PC-3 (cell line): ENCODE measurements around the gene C3orf52. TPM values are rescaled to one million over a fixed set of nuclear protein-coding genes. Genes with fewer than 3 reads are reported as not detected.
A peak's percentile ranks its signal among the peaks of the same experiment; 100 is the strongest.

ENCODE experiments used
- ATAC-seq: fragments of 200-7000 bp; cut with Tn5 transposase; 2 replicates; pipeline ENCODE4 v1.9.1; 2020; ENCODE audit warnings: mild to moderate bottlenecking, moderate library complexity
- BruUV-seq: library from RNA; stranded (reverse); fragments of 400-500 nt; replicated peaks from 2 replicates; lab custom pipeline; 2021; lab: Mats Ljungman, UMichigan
- CTCF ChIA-PET: fragments of 300-600 bp; sonication (Branson Sonifier 250); formaldehyde crosslinking; loops from one replicate; lab custom pipeline; 2022; ENCODE audit warnings: antibody characterized with exemption; lab: Charles Lee
- POLR2A ChIA-PET: fragments of 300-600 bp; sonication (Branson Sonifier 250); formaldehyde crosslinking; loops from one replicate; lab custom pipeline; 2022; ENCODE audit warnings: antibody characterized with exemption; ENCODE audit not compliant: unreplicated experiment; lab: Charles Lee
- DNase-seq: peaks from one replicate; pipeline ENCODE4 v3.0.0-alpha.2; 2015
- H2AFZ ChIP-seq: fragments of 300-600 bp; sonication (generic); 2 replicates; pipeline ENCODE4 v1.6.0; 2016; ENCODE audit warnings: antibody characterized with exemption, low read length
- H3F3A ChIP-seq: fragments of 300-600 bp; sonication (generic); one replicate; pipeline ENCODE4 v1.6.0; 2017; ENCODE audit warnings: antibody characterized with exemption, low read length, control low read depth, mild to moderate bottlenecking; ENCODE audit not compliant: unreplicated experiment
- H3K27ac ChIP-seq: fragments of 300-600 bp; sonication (generic); 2 replicates; pipeline ENCODE4 v1.5.1; 2016; ENCODE audit warnings: mild to moderate bottlenecking, low read length
- H3K27me3 ChIP-seq: fragments of 300-600 bp; sonication (generic); 2 replicates; pipeline ENCODE4 v1.6.1; 2016; ENCODE audit warnings: low read length, mixed read lengths
- H3K36me3 ChIP-seq: fragments of 300-600 bp; sonication (generic); 2 replicates; pipeline ENCODE4 v1.6.1; 2016; ENCODE audit warnings: low read depth, mixed run types, low read length, mixed read lengths
- H3K4me1 ChIP-seq: fragments of 300-600 bp; sonication (generic); 2 replicates; pipeline ENCODE4 v1.5.1; 2016; ENCODE audit warnings: low read length; ENCODE audit not compliant: insufficient read depth
- H3K4me2 ChIP-seq: fragments of 300-600 bp; sonication (generic); 2 replicates; pipeline ENCODE4 v1.6.0; 2016; ENCODE audit warnings: low read length
- H3K4me3 ChIP-seq: fragments of 300-600 bp; sonication (generic); 2 replicates; pipeline ENCODE4 v1.5.1; 2016; ENCODE audit warnings: mild to moderate bottlenecking, low read length, mixed read lengths
- H3K79me2 ChIP-seq: fragments of 300-600 bp; sonication (generic); 2 replicates; pipeline ENCODE4 v1.6.1; 2017; ENCODE audit warnings: low read length, mixed read lengths
- H3K9ac ChIP-seq: fragments of 300-600 bp; sonication (generic); 2 replicates; pipeline ENCODE4 v1.6.0; 2016; ENCODE audit warnings: mild to moderate bottlenecking, low read length
- H3K9me2 ChIP-seq: fragments of 300-600 bp; sonication (generic); replicated peaks from 2 replicates; pipeline ENCODE4 v1.6.1; 2016; ENCODE audit warnings: mixed run types, low read length, mixed read lengths
- H3K9me3 ChIP-seq: fragments of 300-600 bp; sonication (generic); 2 replicates; pipeline ENCODE4 v1.6.1; 2016; ENCODE audit warnings: low read length, mixed read lengths
- H4K20me1 ChIP-seq: fragments of 300-600 bp; sonication (generic); 2 replicates; pipeline ENCODE4 v1.6.1; 2016; ENCODE audit warnings: low read length, mixed read lengths
- CTCF ChIP-seq: fragments of 300-600 bp; sonication (generic); conservative IDR thresholded peaks from 2 replicates; pipeline ENCODE4 v1.5.1; 2017; ENCODE audit warnings: antibody characterized with exemption, low read depth, mild to moderate bottlenecking, low read length
- EZH2 ChIP-seq: fragments of 300-600 bp; sonication (generic); IDR thresholded peaks from one replicate; pipeline ENCODE4 v1.6.1; 2017; ENCODE audit warnings: antibody characterized with exemption, mild to moderate bottlenecking, low read length; ENCODE audit not compliant: unreplicated experiment
- EZH2phosphoT487 ChIP-seq: fragments of 300-600 bp; sonication (generic); IDR thresholded peaks from 2 replicates; pipeline ENCODE4 v1.6.1; 2018; ENCODE audit warnings: mild to moderate bottlenecking, antibody characterized with exemption, low read length, borderline replicate concordance
- intact Hi-C: fragments of 100-400 bp; cut with micrococcal nuclease; formaldehyde crosslinking; loops from 2 replicates; pipeline ENCODE4 v1.9.0; 2023
- total RNA-seq: library from RNA; depleted of rRNA; stranded (reverse); fragments of >200 nt; gene quantifications from 2 replicates; pipeline ENCODE4 v1.2.3, GENCODE V29; 2014

C3orf52 gene
- total RNA-seq, 1 experiment from 2014 or later, result 16.7 TPM

GRCh38 chr3:112117841-112118571, 31.8 kb downstream of the C3orf52 start:
- peaks cover 32% of the 10 kb centered on the region for H3K36me3 ChIP-seq
- ChIA-PET POLR2A (interaction anchor here (0.6 kb wide), 1 partner anchor 441 kb away, joined by 3 read pairs; no protein-coding TSS in a partner anchor), CTCF (no interaction called here)
- no peak for DNase-seq
- no peak overlapping the region for H3K4me2 ChIP-seq
- no peak overlapping the region for H2AFZ ChIP-seq
- TF ChIP-seq EZH2phosphoT487 (no peak), EZH2 (no peak), CTCF (0 out of 2 replicates have a peak, but pooled peaks have one; percentile 15)
- H4K20me1 ChIP-seq, result no peaks in the 10 kb centered on the region
- no TSS peak for BruUV-seq
- ATAC-seq, result peak; percentile 37; the same call in 1 of the 2 replicates
- H3K27ac ChIP-seq, result no peak overlapping the region
- H3F3A ChIP-seq, result no peaks in the 10 kb centered on the region
- no peak overlapping the region for H3K9ac ChIP-seq
- no peaks in the 10 kb centered on the region for H3K9me2 ChIP-seq
- intact Hi-C loops, result no loop called here
- no peaks in the 10 kb centered on the region for H3K9me3 ChIP-seq
- no peaks in the 10 kb centered on the region for H3K79me2 ChIP-seq
- no peaks in the 10 kb centered on the region for H3K4me1 ChIP-seq
- no peaks in the 10 kb centered on the region for H3K27me3 ChIP-seq
- H3K4me3 ChIP-seq, result no peak overlapping the region

- no peak overlapping the region for H3K9ac ChIP-seq
- intact Hi-C loops, result no loop called here
- H3K27ac ChIP-seq, result no peak overlapping the region
- H3K4me3 ChIP-seq, result no peak overlapping the region
- no peak for ATAC-seq
- DNase-seq, result no peak
- H3K4me1 ChIP-seq, result no peaks in the 10 kb centered on the region
- no peaks in the 10 kb centered on the region for H3F3A ChIP-seq
- no peaks in the 10 kb centered on the region for H3K27me3 ChIP-seq
- H3K4me2 ChIP-seq, result no peak overlapping the region
- POLR2A ChIA-PET, result no interaction called here
- H4K20me1 ChIP-seq, result no peaks in the 10 kb centered on the region
- no peak for TF ChIP-seq EZH2
- no peak for TF ChIP-seq CTCF
- TF ChIP-seq EZH2phosphoT487, result no peak
- no peaks in the 10 kb centered on the region for H3K9me3 ChIP-seq
- H3K79me2 ChIP-seq, result no peaks in the 10 kb centered on the region
- H3K36me3 ChIP-seq, result peaks cover 21% of the 10 kb centered on the region; the same call in 1 of the 2 replicates
- H3K9me2 ChIP-seq, result no peaks in the 10 kb centered on the region
- no TSS peak for BruUV-seq
- CTCF ChIA-PET, result no interaction called here
- no peak overlapping the region for H2AFZ ChIP-seq
Measured at GRCh38 chr3:112119962-112120836, 34.0 kb downstream of the C3orf52 start.
